ENCODE results near the gene PERCC1. TPM values are rescaled to one million over a fixed set of nuclear protein-coding genes. Genes with fewer than 3 reads are reported as not detected.
A peak's percentile ranks its signal among the peaks of the same experiment; 100 is the strongest.

Gene PERCC1
- total and polyA plus RNA-seq, 2 of the 4 experiments (the other 2 are of a cell fraction): not detected

GRCh38 chr16:1407753-1408152, 23.1 kb upstream of the PERCC1 start:
- Histone ChIP-seq H3K9me3 (ENCODE audit: control insufficient read depth, insufficient read depth, low read length) (no peaks in the 10 kb centered on the region), H3K14ac (replicated peaks; ENCODE audit: low read depth, low read length) (no peak overlapping the region), H3K4me2 (ENCODE audit: low read depth, low read length) (peak overlapping the region; percentile 66), H3K4ac (ENCODE audit: low read depth, low read length) (peak overlapping the region; percentile 42; the same call in 1 of the 2 replicates), H3K79me1 (ENCODE audit: low read depth in 1 of 2, low read length in 2 of 2) (peaks cover 5 to 49% of the 10 kb centered on the region in 2 experiments), H2AK9ac (replicated peaks; ENCODE audit: low read depth, low read length, poor library complexity) (peak overlapping the region; percentile 90), H4K91ac (ENCODE audit: insufficient read depth, low read depth, low read length) (no peak overlapping the region), H3K56ac (ENCODE audit: extremely low read depth, insufficient read depth, low read length) (no peak overlapping the region), H2AFZ (replicated peaks; ENCODE audit: low read length, poor library complexity) (peak overlapping the region; percentile 96), H2BK5ac (ENCODE audit: low read depth, low read length, poor library complexity, severe bottlenecking) (peak overlapping the region; percentile 15), H4K8ac (ENCODE audit: low read depth in 2 of 2, low read length in 2 of 2) (peak overlapping the region in 1 of 2 experiments; percentile 67; a peak in 1 of 4 replicates), H2AK5ac (ENCODE audit: low read depth, low read length) (peak overlapping the region; percentile 33; the same call in 1 of the 2 replicates), H4K20me1 (ENCODE audit: insufficient read depth, low read length) (no peaks in the 10 kb centered on the region; the same call in none of the 2 replicates), H2BK20ac (ENCODE audit: low read depth, low read length) (no peak overlapping the region), H3K9ac (ENCODE audit: low read depth, low read length) (no peak overlapping the region), H2BK15ac (ENCODE audit: low read depth, low read length) (no peak overlapping the region), H3K4me3 (ENCODE audit: insufficient read depth, low read depth, low read length) (peak overlapping the region; percentile 7; the same call in 1 of the 2 replicates), H3K4me1 (ENCODE audit: control insufficient read depth, insufficient read depth, low read length) (peaks cover 6% of the 10 kb centered on the region; the same call in 1 of the 2 replicates), H3K9me1 (ENCODE audit: insufficient read depth, low read length) (no peaks in the 10 kb centered on the region), H3K27me3 (ENCODE audit: control insufficient read depth, insufficient read depth, low read length) (no peaks in the 10 kb centered on the region), H3K27ac (ENCODE audit: insufficient read depth, low read length) (no peak overlapping the region), H3K18ac (ENCODE audit: low read depth, low read length) (no peak overlapping the region), H4K5ac (ENCODE audit: low read depth, low read length) (no peak overlapping the region), H2BK120ac (ENCODE audit: low read depth, low read length) (no peak overlapping the region), H3K23ac (ENCODE audit: low read depth, low read length) (no peak overlapping the region), H3K36me3 (ENCODE audit: control insufficient read depth, insufficient read depth, low read length) (peaks cover 20% of the 10 kb centered on the region)
- TF ChIP-seq RCOR1 (IDR thresholded peaks at IDR 0.05; ENCODE audit: insufficient replicate concordance, low read length) (no peak), USF2 (IDR thresholded peaks at IDR 0.05; ENCODE audit: low read depth, low read length) (no peak), RAD21 (IDR thresholded peaks at IDR 0.05; ENCODE audit: low read length) (no peak), FOS (IDR thresholded peaks at IDR 0.05; ENCODE audit: low read depth, low read length) (no peak), BHLHE40 (IDR thresholded peaks at IDR 0.05; ENCODE audit: low read depth, low read length) (no peak), CHD1 (IDR thresholded peaks at IDR 0.05; ENCODE audit: low read depth, low read length) (no peak)
- POLR2A ChIA-PET (ENCODE audit: unreplicated experiment): interaction anchor here (0.6 kb wide), 1 partner anchor 19 kb away, joined by 3 read pairs; no protein-coding TSS in a partner anchor
- ATAC-seq (ENCODE audit: low read depth) (no peak), DNase-seq (peak; percentile 13)
- intact Hi-C loops (cut with micrococcal nuclease): no loop called here
- in situ Hi-C loops (cut with MboI; ENCODE audit: low sequenced_read_pairs): no loop called here
- 56% methylated on average over 4 of the region's 11 CpGs; no CpG with 5 or more reads in 1 of the 2 experiments for WGBS, 2 experiments (ENCODE audit: extremely low coverage in 2 of 2, insufficient read length in 1 of 2)
- BruUV-seq (replicated peaks): no TSS peak
- dilution Hi-C loops (cut with HindIII; ENCODE audit: low sequenced_read_pairs, unreplicated experiment): no loop called here
- CTCF ChIA-PET: interaction anchor here (0.6 to 0.7 kb wide), 2 partner anchors 15 to 262 kb away, joined by 3 read pairs; no protein-coding TSS in a partner anchor

Measured in IMR-90 (cell line).